ENCODE results near the gene SH2D1B.
"Not testable (repeated sequence)": the region's sequence is repeated elsewhere in the genome, so short reads cannot be mapped to it uniquely, and the experiment has no call there.

SH2D1B gene
- 0 to 0.10 (median 0) reads per million in 9 experiments for total RNA-seq

- no peak within 1 kb of the TSS for H3K27ac Mint-ChIP-seq
- ATAC-seq (replicated peaks) = peak; percentile 26
These were observed at the start of gene SH2D1B for GRCh38 chr1:162412002-162412401. Gene SH2D1B, minus strand, starts transcription at chr1:162412136. Its CDS starts 120 bp downstream, at chr1:162412016.

GRCh38 chr1:162458236-162458635, 46.3 kb upstream of the SH2D1B start:
- H3K36me3 Mint-ChIP-seq (ENCODE audit: insufficient read depth) = peaks cover 3% of the 10 kb centered on the region

More at GRCh38 chr1:162412002-162412401, at the start of gene SH2D1B:
- H3K27me3 Mint-ChIP-seq = peaks cover 43 to 48% of the 10 kb centered on the region in 2 donors
- no peaks in the 10 kb centered on the region for H3K9me3 Mint-ChIP-seq
- peak within 1 kb of the TSS in 1 of 2 donors; percentile 9 for H3K4me3 Mint-ChIP-seq
- H3K36me3 Mint-ChIP-seq (ENCODE audit: insufficient read depth) = no peaks in the 10 kb centered on the region
- H3K4me1 Mint-ChIP-seq (ENCODE audit: low read depth in 2 of 2) = no peaks in the 10 kb centered on the region
- no peak for DNase-seq

GRCh38 chr1:162456323-162456722, 44.4 kb upstream of the SH2D1B start:
- DNase-seq (no peak), ATAC-seq (replicated peaks) (no peak)
- Mint-ChIP-seq H3K4me1 (ENCODE audit: low read depth in 2 of 2) (no peaks in the 10 kb centered on the region), H3K27ac (no peak overlapping the region), H3K36me3 (ENCODE audit: insufficient read depth) (peaks cover 3% of the 10 kb centered on the region), H3K9me3 (no peaks in the 10 kb centered on the region), H3K4me3 (no peak overlapping the region), H3K27me3 (peaks cover 18 to 29% of the 10 kb centered on the region in 2 donors)

More at GRCh38 chr1:162458236-162458635, 46.3 kb upstream of the SH2D1B start:
- Mint-ChIP-seq H3K9me3 (no peaks in the 10 kb centered on the region), H3K4me1 (ENCODE audit: low read depth in 2 of 2) (no peaks in the 10 kb centered on the region), H3K27me3 (peaks cover under 1 to 22% of the 10 kb centered on the region in 2 donors), H3K27ac (no peak overlapping the region), H3K4me3 (no peak overlapping the region)
- DNase-seq (no peak), ATAC-seq (replicated peaks) (no peak)

GRCh38 chr1:162454361-162454760, 42.4 kb upstream of the SH2D1B start:
- H3K27ac Mint-ChIP-seq; H3K9me3 Mint-ChIP-seq; H3K4me3 Mint-ChIP-seq; ATAC-seq (replicated peaks); H3K36me3 Mint-ChIP-seq (ENCODE audit: insufficient read depth); DNase-seq; H3K4me1 Mint-ChIP-seq (ENCODE audit: low read depth in 2 of 2): not testable (repeated sequence)
- H3K27me3 Mint-ChIP-seq = peaks cover 24 to 36% of the 10 kb centered on the region in 2 donors

- Mint-ChIP-seq H3K27me3 (peaks cover 57 to 91% of the 10 kb centered on the region in 2 donors), H3K27ac (no peak overlapping the region), H3K36me3 (ENCODE audit: insufficient read depth) (no peaks in the 10 kb centered on the region), H3K4me3 (no peak overlapping the region), H3K9me3 (no peaks in the 10 kb centered on the region), H3K4me1 (ENCODE audit: low read depth in 2 of 2) (no peaks in the 10 kb centered on the region)
- DNase-seq (no peak), ATAC-seq (replicated peaks) (no peak)
These were observed 35.0 kb upstream of the SH2D1B start for GRCh38 chr1:162446946-162447345.

- ATAC-seq (replicated peaks) (no peak), DNase-seq (no peak)
- no peak overlapping the region for H3K27ac Mint-ChIP-seq
- no peaks in the 10 kb centered on the region for H3K4me1 Mint-ChIP-seq (ENCODE audit: low read depth in 2 of 2)
- H3K27me3 Mint-ChIP-seq = peaks cover 66 to 92% of the 10 kb centered on the region in 2 donors
- no peak overlapping the region for H3K4me3 Mint-ChIP-seq
- no peaks in the 10 kb centered on the region for H3K9me3 Mint-ChIP-seq
- no peaks in the 10 kb centered on the region for H3K36me3 Mint-ChIP-seq (ENCODE audit: insufficient read depth)
These were observed 33.0 kb upstream of the SH2D1B start for GRCh38 chr1:162444903-162445302.

- not testable (repeated sequence) for H3K9me3 Mint-ChIP-seq; H3K36me3 Mint-ChIP-seq (ENCODE audit: insufficient read depth); ATAC-seq (replicated peaks); DNase-seq; H3K27ac Mint-ChIP-seq; H3K27me3 Mint-ChIP-seq; H3K4me1 Mint-ChIP-seq (ENCODE audit: low read depth in 2 of 2); H3K4me3 Mint-ChIP-seq
These were observed 21.2 kb upstream of the SH2D1B start for GRCh38 chr1:162432977-162433713.

- no peak for DNase-seq
- no peak for ATAC-seq (replicated peaks)
- Mint-ChIP-seq H3K27me3 (peaks cover 0 to under 1% of the 10 kb centered on the region in 2 donors), H3K36me3 (ENCODE audit: insufficient read depth) (no peaks in the 10 kb centered on the region), H3K9me3 (no peaks in the 10 kb centered on the region), H3K27ac (no peak overlapping the region), H3K4me3 (no peak overlapping the region), H3K4me1 (ENCODE audit: low read depth in 2 of 2) (no peaks in the 10 kb centered on the region)
These were observed 18.6 kb upstream of the SH2D1B start for GRCh38 chr1:162430583-162430982.

- DNase-seq (no peak), ATAC-seq (replicated peaks) (no peak)
- H3K36me3 Mint-ChIP-seq (ENCODE audit: insufficient read depth) = no peaks in the 10 kb centered on the region
- H3K27ac Mint-ChIP-seq = no peak overlapping the region
- peaks cover 46 to 50% of the 10 kb centered on the region in 2 donors for H3K27me3 Mint-ChIP-seq
- no peak overlapping the region for H3K4me3 Mint-ChIP-seq
- no peaks in the 10 kb centered on the region for H3K9me3 Mint-ChIP-seq
- no peaks in the 10 kb centered on the region for H3K4me1 Mint-ChIP-seq (ENCODE audit: low read depth in 2 of 2)
These were observed 10.9 kb upstream of the SH2D1B start for GRCh38 chr1:162422662-162423375.

GRCh38 chr1:162421258-162422164, 9.6 kb upstream of the SH2D1B start:
- DNase-seq (no peak), ATAC-seq (replicated peaks) (no peak)
- peaks cover 55 to 60% of the 10 kb centered on the region in 2 donors for H3K27me3 Mint-ChIP-seq
- H3K36me3 Mint-ChIP-seq (ENCODE audit: insufficient read depth) = no peaks in the 10 kb centered on the region
- H3K4me3 Mint-ChIP-seq = no peak overlapping the region
- H3K4me1 Mint-ChIP-seq (ENCODE audit: low read depth in 2 of 2) = no peaks in the 10 kb centered on the region
- no peaks in the 10 kb centered on the region for H3K9me3 Mint-ChIP-seq
- no peak overlapping the region for H3K27ac Mint-ChIP-seq

- H3K36me3 Mint-ChIP-seq (ENCODE audit: insufficient read depth) = no peaks in the 10 kb centered on the region
- H3K4me3 Mint-ChIP-seq = no peak overlapping the region
- peaks cover 62 to 68% of the 10 kb centered on the region in 2 donors for H3K27me3 Mint-ChIP-seq
- no peaks in the 10 kb centered on the region for H3K9me3 Mint-ChIP-seq
- no peak for ATAC-seq (replicated peaks)
- no peak overlapping the region for H3K27ac Mint-ChIP-seq
- H3K4me1 Mint-ChIP-seq (ENCODE audit: low read depth in 2 of 2) = no peaks in the 10 kb centered on the region
- no peak for DNase-seq
These were observed 8.2 kb upstream of the SH2D1B start for GRCh38 chr1:162420120-162420519.

GRCh38 chr1:162419450-162419931, 7.6 kb upstream of the SH2D1B start:
- not testable (repeated sequence) for H3K9me3 Mint-ChIP-seq; H3K27ac Mint-ChIP-seq; H3K36me3 Mint-ChIP-seq (ENCODE audit: insufficient read depth); DNase-seq; H3K4me1 Mint-ChIP-seq (ENCODE audit: low read depth in 2 of 2); ATAC-seq (replicated peaks); H3K4me3 Mint-ChIP-seq
- peaks cover 62 to 65% of the 10 kb centered on the region in 2 donors for H3K27me3 Mint-ChIP-seq

- H3K9me3 Mint-ChIP-seq; H3K36me3 Mint-ChIP-seq (ENCODE audit: insufficient read depth); H3K27ac Mint-ChIP-seq; DNase-seq; ATAC-seq (replicated peaks); H3K4me3 Mint-ChIP-seq; H3K4me1 Mint-ChIP-seq (ENCODE audit: low read depth in 2 of 2): not testable (repeated sequence)
- H3K27me3 Mint-ChIP-seq = peaks cover 59 to 60% of the 10 kb centered on the region in 2 donors
These were observed 6.6 kb upstream of the SH2D1B start for GRCh38 chr1:162418584-162418983.
